GM04503 (cell line): ENCODE data around the gene RNF215.
A peak's percentile ranks its signal among the peaks of the same experiment; 100 is the strongest.
"Not testable (repeated sequence)": the region's sequence is repeated elsewhere in the genome, so short reads cannot be mapped to it uniquely, and the experiment has no call there.

ENCODE experiments used
- DNase-seq: peaks from one replicate; pipeline ENCODE4 v3.0.0-alpha.2; 2012; ENCODE audit warnings: low read depth

Gene RNF215

GRCh38 chr22:30357650-30358215 is 29.5 kb downstream of the RNF215 start:
- DNase-seq: no peak

DNA sequence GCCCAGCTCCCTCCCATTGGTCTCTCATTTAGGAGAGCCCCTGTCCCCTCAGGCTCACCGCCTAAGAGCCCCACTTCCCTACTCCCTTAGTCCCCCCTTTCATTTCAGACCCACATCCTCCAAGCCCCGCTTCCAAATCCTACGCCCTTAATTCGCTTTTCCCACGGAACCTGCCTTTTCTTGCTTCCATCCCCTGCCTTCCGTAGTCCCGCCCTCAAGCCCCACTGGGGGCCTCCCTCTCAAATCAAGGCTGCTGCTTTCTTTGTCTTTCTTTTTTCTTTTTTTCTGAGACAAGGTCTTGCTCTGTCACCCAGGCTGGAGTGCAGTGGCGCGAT is 30.0 kb downstream of the RNF215 start:
- no peak for DNase-seq

GRCh38 chr22:30356449-30357235 is 30.6 kb downstream of the RNF215 start, which contains the start of the genes CCDC157 and SF3A1:
Gene CCDC157, plus strand, starts transcription at chr22:30357007. Its CDS starts 8,994 bp downstream, at chr22:30366001.
Gene SF3A1, minus strand, starts transcription at chr22:30356894. Its CDS starts 102 bp downstream, at chr22:30356792.
- DNase-seq: peak; percentile 43

DNA sequence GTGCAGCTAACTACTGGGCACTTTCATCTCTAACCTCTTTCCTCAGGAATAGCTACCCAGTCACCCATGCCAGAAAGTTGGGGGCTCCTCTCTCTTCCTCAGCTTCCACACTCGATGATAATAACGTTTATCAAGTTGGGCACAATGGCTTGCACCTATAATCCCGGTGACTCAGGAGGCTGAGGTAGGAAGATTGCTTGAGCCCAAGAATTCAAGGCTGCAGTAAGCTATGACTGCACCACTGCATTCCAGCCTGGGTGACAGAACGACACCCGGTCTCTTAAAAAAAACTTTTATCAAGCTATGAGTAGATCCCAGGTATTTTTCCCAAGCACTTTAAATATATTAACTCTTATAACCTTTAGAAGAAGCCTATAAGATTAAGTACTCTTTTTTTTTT is 32.6 kb downstream of the RNF215 start:
- no peak for DNase-seq

DNA sequence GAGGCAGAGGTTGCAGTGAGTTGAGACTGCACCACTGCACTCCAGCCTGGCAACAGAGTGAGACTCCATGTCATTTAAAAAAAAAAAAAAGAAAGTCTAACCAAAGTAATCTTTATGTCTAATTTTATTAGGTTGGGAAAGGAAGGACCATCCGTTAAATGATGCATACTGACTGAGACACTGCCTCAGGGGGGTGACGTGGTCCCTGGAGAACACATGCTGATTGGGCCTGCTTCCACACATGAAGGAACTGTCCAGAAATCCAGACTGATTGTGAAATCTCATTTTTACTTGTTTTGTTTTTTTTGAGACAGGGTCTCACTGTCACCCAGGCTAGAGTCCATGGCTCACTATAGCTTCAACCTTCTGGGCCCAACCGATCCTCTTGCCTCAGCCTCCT is 36.0 kb downstream of the RNF215 start:
- DNase-seq: peak; percentile 47

DNA sequence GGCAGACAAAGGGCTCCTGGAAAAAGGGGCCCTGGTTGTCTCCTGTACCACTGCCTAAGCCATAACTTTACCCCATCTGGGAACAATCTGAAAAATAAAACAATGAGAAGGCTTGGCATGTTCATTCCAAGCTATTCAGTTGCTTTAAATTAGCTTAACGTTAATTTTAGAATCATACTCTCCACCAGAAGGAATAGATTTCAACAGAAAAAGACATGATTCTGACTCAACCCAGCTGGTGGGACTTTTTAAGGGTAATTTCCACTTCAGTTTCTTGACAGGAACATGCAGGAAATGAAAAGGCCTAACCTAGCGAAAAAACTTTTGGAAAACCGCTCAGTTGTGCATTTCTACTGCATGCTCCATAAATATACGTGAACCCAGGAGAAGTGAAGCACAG is 38.4 kb downstream of the RNF215 start:
- DNase-seq: peak; percentile 50

DNA sequence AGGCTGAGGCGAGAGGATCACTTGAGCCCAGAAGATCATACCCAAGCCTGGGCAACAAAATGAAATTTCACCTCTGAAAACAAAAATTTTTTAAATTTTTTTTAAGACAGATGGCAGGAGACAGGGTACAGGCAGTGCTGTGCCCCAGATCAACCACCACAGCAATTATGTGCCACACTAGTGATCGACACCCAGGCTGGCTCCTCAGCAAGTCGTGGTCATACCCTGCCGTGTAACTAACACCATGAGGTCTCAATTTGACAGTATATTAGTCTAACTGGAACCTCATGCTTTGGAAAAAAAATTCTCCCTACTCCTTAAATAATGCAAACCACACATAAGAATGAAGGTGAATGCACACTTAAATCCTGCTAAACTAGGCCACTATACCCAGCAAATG is 38.8 kb downstream of the RNF215 start:
- DNase-seq: no peak

- no peak for DNase-seq
Measured at GRCh38 chr22:30347255-30347892, 39.8 kb downstream of the RNF215 start.

DNA sequence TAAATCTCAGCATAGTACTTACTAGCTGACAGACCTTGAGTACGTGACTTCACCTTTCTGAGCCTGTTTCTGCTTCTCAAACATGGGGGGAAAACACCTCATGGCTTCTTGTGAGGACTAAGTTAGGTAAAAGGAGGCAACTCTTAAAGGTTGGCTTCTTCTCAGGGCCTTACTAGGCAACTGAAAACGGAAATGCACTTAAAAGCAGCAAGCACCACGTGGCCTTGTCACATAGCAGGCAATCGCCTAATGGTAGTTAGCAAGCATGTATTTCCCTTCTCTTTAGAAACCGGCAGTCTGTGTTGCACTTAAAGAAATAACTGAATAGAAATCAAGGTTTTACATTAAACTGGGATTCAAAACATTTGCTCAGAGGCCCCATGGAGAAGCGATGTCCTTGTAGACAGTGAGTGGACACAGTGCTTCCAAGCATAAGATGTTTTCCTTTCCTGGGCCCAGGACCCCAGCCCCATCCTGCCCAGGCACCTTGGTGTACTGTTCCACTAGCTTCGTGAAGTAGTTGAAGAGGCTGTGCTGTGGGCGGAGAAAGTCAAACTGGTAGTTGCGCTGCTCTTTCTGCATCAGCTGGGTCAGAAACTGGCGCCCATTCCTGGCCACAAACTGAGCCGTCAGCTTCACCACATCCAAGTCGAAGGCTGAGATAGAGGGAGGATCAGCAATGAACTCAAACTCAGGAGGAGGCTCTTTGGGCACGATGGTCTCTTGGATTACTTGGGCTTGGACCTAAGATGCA is 42.6 kb downstream of the RNF215 start:
- no peak for DNase-seq

GRCh38 chr22:30340911-30341685 is 46.1 kb downstream of the RNF215 start:
- DNase-seq: no peak

GRCh38 chr22:30338802-30339201 is 48.4 kb downstream of the RNF215 start:
- DNase-seq: no peak

GRCh38 chr22:30338341-30338740 is 48.9 kb downstream of the RNF215 start:
- DNase-seq: not testable (repeated sequence)

GRCh38 chr22:30337461-30337778 is 49.8 kb downstream of the RNF215 start:
- DNase-seq: no peak

- no peak for DNase-seq
Measured at GRCh38 chr22:30336752-30337460, 50.3 kb downstream of the RNF215 start.

DNA sequence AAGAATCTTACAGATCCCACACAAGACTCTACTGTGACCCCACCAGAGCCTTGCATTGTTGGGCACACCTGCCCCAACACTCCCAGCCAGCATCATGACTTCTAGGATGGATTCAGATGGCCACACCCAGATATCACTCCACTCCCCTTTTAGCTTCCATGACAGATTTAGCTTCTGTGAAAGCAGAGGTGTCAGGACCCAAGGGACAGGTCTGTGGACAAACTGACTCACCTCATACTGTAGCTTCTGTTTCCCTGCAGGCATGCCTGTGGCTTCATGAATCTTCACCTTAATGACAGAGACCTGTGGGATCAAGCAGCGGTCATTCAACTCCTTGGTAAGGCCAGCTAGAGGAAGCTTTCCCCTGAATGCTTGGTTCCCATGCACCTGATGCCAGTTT is 52.0 kb downstream of the RNF215 start:
- DNase-seq: no peak

DNA sequence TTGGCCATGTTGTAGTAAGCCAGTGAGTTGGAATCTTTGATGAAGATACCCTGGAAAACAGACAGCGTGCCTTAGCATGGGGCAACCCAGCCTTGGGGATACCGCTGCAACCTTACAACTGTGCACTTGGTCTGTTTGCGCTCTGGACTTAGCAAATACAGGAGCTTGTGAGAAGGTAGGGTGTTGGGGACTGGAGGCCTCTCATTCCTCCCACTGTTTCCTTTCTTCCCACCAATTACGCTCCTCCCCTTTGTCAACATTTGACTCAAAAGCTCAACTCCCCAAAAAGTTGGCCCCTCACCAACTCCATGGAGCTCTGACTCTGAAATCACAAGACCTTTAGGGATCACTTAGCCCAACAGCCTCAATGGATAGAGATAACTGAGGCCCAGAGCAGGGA is 52.6 kb downstream of the RNF215 start:
- no peak for DNase-seq

DNA sequence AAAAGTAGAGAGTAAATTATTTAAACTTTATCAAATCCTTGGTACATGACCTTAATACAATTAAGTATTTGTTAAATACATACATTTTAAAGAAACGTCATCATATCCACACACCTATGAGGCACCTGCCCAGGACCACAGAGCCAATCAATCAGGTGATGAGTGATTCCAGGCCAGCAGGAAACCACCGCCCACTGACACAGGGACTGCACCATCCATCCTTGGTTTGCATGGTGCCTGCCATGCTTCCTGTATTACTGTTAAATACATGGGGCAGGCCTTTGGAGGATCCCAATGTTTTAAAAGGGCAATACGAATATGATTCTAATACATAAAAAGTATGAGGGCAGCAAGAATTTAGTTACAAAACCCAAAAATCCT is 53.5 kb downstream of the RNF215 start:
- DNase-seq: no peak

DNA sequence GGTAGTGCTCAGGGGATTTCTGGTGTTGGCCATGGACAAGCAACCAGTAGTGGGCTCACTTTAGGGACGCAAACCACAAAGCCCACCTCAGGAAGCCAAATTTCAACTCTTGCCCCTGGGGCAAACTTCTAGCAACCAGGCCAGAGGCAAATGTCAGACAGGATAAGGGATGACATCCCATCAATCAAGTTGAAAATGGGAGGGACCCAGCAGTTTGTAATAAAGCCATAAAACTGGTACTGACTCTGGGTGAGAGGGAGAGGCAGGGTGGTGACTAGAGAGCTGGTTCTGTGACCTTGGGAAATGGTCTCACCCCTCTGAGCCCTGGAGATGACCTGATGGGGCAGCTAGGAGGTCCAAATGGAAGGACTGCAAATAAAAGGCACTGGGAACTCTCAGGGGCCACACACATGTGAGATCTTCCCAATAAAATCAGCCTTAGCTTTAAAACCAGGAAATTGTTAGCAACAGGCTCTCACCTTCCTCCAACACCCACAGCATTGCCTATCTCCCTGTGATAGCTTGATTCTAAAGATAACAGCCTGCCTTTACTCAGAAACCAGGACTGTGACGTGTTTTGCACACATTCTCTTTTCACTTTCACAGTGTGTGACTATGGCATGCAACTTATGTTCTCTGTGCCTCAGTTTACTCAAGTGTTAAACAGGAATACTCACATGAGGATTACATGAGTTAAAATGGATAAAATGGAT is 54.1 kb downstream of the RNF215 start:
- DNase-seq: no peak

- no peak for DNase-seq
Measured at GRCh38 chr22:30332551-30332950, 54.7 kb downstream of the RNF215 start.
